ENCODE measurements around the gene AMHR2.
A peak's percentile ranks its signal among the peaks of the same experiment; 100 is the strongest.
"Not testable (repeated sequence)": the region's sequence is repeated elsewhere in the genome, so short reads cannot be mapped to it uniquely, and the experiment has no call there.

The AMHR2 gene

GRCh38 chr12:53380794-53381730 lies 42.6 kb upstream of the AMHR2 start:
- Histone ChIP-seq H3K79me2 (ENCODE audit: insufficient read depth, low read length) (peaks cover 57% of the 10 kb centered on the region), H3K9ac (ENCODE audit: low read depth, low read length) (peak overlapping the region; percentile 83), H3K4me3 (ENCODE audit: low read depth in 1 of 2, low read length in 2 of 2) (peak overlapping the region in 1 of 2 experiments; percentile 58; a peak in 3 of 4 replicates), H3K9me3 (ENCODE audit: insufficient read depth, low read length, severe bottlenecking) (no peaks in the 10 kb centered on the region), H3K27ac (ENCODE audit: low read length) (peak overlapping the region; percentile 64), H3K27me3 (ENCODE audit: insufficient read depth, low read length, poor library complexity) (no peaks in the 10 kb centered on the region), H4K20me1 (ENCODE audit: insufficient read depth, low read length) (peaks cover 29% of the 10 kb centered on the region), H3K36me3 (ENCODE audit: insufficient read depth, low read length) (peaks cover 40% of the 10 kb centered on the region), H3K4me2 (ENCODE audit: insufficient read depth, low read length) (peak overlapping the region; percentile 55), H2AFZ (ENCODE audit: low read depth, low read length) (no peak overlapping the region), H3K4me1 (ENCODE audit: insufficient read depth, low read length) (peaks cover 59% of the 10 kb centered on the region)
- no peak for DNase-seq
- no peak for TF ChIP-seq CTCF (IDR thresholded peaks at IDR 0.05; ENCODE audit: borderline replicate concordance, extremely low read depth, low read length, poor library complexity, severe bottlenecking)
- TF ChIP-seq EZH2 (IDR thresholded peaks at IDR 0.05; ENCODE audit: borderline replicate concordance, low read depth, low read length, severe bottlenecking) = no peak
- no peak for ATAC-seq (ENCODE audit: insufficient read depth, low read depth)

GRCh38 chr12:53381731-53382630 lies 41.7 kb upstream of the AMHR2 start:
- Histone ChIP-seq H3K9ac (ENCODE audit: low read depth, low read length) (peak overlapping the region; percentile 83), H3K27me3 (ENCODE audit: insufficient read depth, low read length, poor library complexity) (no peaks in the 10 kb centered on the region), H3K4me1 (ENCODE audit: insufficient read depth, low read length) (peaks cover 68% of the 10 kb centered on the region), H4K20me1 (ENCODE audit: insufficient read depth, low read length) (peaks cover 35% of the 10 kb centered on the region), H3K4me3 (ENCODE audit: low read depth in 1 of 2, low read length in 2 of 2) (peak overlapping the region in 1 of 2 experiments; percentile 58; a peak in 2 of 4 replicates), H3K79me2 (ENCODE audit: insufficient read depth, low read length) (peaks cover 66% of the 10 kb centered on the region), H3K9me3 (ENCODE audit: insufficient read depth, low read length, severe bottlenecking) (no peaks in the 10 kb centered on the region), H3K4me2 (ENCODE audit: insufficient read depth, low read length) (peak overlapping the region; percentile 55), H3K27ac (ENCODE audit: low read length) (no peak overlapping the region; the same call in 1 of the 2 replicates), H2AFZ (ENCODE audit: low read depth, low read length) (no peak overlapping the region), H3K36me3 (ENCODE audit: insufficient read depth, low read length) (peaks cover 49% of the 10 kb centered on the region)
- peak; percentile 21 for DNase-seq
- no peak for ATAC-seq (ENCODE audit: insufficient read depth, low read depth)
- peak; percentile 37 for TF ChIP-seq CTCF (IDR thresholded peaks at IDR 0.05; ENCODE audit: borderline replicate concordance, extremely low read depth, low read length, poor library complexity, severe bottlenecking)
- TF ChIP-seq EZH2 (IDR thresholded peaks at IDR 0.05; ENCODE audit: borderline replicate concordance, low read depth, low read length, severe bottlenecking) = no peak

DNA sequence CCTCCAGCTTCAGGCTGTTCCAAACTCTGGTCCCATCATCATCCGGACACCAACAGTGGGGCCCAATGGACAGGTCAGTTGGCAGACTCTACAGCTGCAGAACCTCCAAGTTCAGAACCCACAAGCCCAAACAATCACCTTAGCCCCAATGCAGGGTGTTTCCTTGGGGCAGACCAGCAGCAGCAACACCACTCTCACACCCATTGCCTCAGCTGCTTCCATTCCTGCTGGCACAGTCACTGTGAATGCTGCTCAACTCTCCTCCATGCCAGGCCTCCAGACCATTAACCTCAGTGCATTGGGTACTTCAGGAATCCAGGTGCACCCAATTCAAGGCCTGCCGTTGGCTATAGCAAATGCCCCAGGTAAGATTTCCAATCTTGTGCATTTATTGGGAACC lies 40.4 kb upstream of the AMHR2 start:
- H3K9me3 ChIP-seq (ENCODE audit: insufficient read depth, low read length, severe bottlenecking) = no peaks in the 10 kb centered on the region
- no peak for DNase-seq
- peak overlapping the region; percentile 32 for H3K9ac ChIP-seq (ENCODE audit: low read depth, low read length)
- no peak for ATAC-seq (ENCODE audit: insufficient read depth, low read depth)
- H3K4me1 ChIP-seq (ENCODE audit: insufficient read depth, low read length) = peaks cover 77% of the 10 kb centered on the region
- no peaks in the 10 kb centered on the region for H3K27me3 ChIP-seq (ENCODE audit: insufficient read depth, low read length, poor library complexity)
- H3K4me2 ChIP-seq (ENCODE audit: insufficient read depth, low read length) = peak overlapping the region; percentile 55
- peak overlapping the region in 1 of 2 experiments; percentile 38; a peak in 3 of 4 replicates for H3K4me3 ChIP-seq (ENCODE audit: low read depth in 1 of 2, low read length in 2 of 2)
- peaks cover 44% of the 10 kb centered on the region for H4K20me1 ChIP-seq (ENCODE audit: insufficient read depth, low read length)
- no peak for TF ChIP-seq EZH2 (IDR thresholded peaks at IDR 0.05; ENCODE audit: borderline replicate concordance, low read depth, low read length, severe bottlenecking)
- no peak for TF ChIP-seq CTCF (IDR thresholded peaks at IDR 0.05; ENCODE audit: borderline replicate concordance, extremely low read depth, low read length, poor library complexity, severe bottlenecking)
- peaks cover 79% of the 10 kb centered on the region for H3K79me2 ChIP-seq (ENCODE audit: insufficient read depth, low read length)
- no peak overlapping the region for H2AFZ ChIP-seq (ENCODE audit: low read depth, low read length)
- H3K27ac ChIP-seq (ENCODE audit: low read length) = 0 out of 2 replicates have a peak overlapping the region, but pooled peaks have one; percentile 15
- peaks cover 61% of the 10 kb centered on the region for H3K36me3 ChIP-seq (ENCODE audit: insufficient read depth, low read length)

GRCh38 chr12:53386381-53386780 lies 37.3 kb upstream of the AMHR2 start:
- not testable (repeated sequence) for DNase-seq; H3K27ac ChIP-seq (ENCODE audit: low read length); H2AFZ ChIP-seq (ENCODE audit: low read depth, low read length); H3K9me3 ChIP-seq (ENCODE audit: insufficient read depth, low read length, severe bottlenecking); ATAC-seq (ENCODE audit: insufficient read depth, low read depth); H3K27me3 ChIP-seq (ENCODE audit: insufficient read depth, low read length, poor library complexity)
- H3K4me1 ChIP-seq (ENCODE audit: insufficient read depth, low read length) = peaks cover 86% of the 10 kb centered on the region
- H4K20me1 ChIP-seq (ENCODE audit: insufficient read depth, low read length) = peaks cover 57% of the 10 kb centered on the region
- peaks cover 99% of the 10 kb centered on the region for H3K79me2 ChIP-seq (ENCODE audit: insufficient read depth, low read length)
- H3K4me2 ChIP-seq (ENCODE audit: insufficient read depth, low read length) = peak overlapping the region; percentile 62
- H3K9ac ChIP-seq (ENCODE audit: low read depth, low read length) = peak overlapping the region; percentile 33
- H3K4me3 ChIP-seq (ENCODE audit: low read depth in 1 of 2, low read length in 2 of 2) = peak overlapping the region in 1 of 2 experiments; percentile 50; a peak in 2 of 4 replicates
- H3K36me3 ChIP-seq (ENCODE audit: insufficient read depth, low read length) = peaks cover 78% of the 10 kb centered on the region
